AG20443 (cell line): ENCODE results near the gene ERICH3.
"Not testable (repeated sequence)": the region's sequence is repeated elsewhere in the genome, so short reads cannot be mapped to it uniquely, and the experiment has no call there.

ENCODE experiments used
- DNase-seq: peaks from one replicate; pipeline ENCODE4 v3.0.0; 2012; ENCODE audit warnings: low spot score, mixed read lengths

Gene ERICH3

DNA sequence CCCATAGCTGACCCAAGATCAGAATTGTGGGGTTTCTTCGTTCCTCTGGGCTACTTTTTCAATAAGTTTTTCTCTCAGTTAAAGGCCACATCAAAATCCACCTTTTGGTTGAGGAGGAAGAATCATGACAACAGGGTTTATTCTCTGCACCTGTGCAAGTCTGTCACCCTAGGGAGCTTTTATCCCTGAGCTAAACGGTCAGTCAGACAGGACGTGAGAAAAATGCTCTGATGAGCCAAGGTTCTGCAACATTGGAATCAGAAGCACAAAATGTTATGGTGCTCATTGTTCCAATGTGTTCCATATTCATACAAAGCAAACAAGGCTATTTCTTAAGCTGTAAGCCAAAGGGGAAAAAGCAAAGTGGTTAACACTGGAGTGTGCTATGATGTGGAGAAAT, 7.4 kb upstream of the ERICH3 start:
- no peak for DNase-seq

DNA sequence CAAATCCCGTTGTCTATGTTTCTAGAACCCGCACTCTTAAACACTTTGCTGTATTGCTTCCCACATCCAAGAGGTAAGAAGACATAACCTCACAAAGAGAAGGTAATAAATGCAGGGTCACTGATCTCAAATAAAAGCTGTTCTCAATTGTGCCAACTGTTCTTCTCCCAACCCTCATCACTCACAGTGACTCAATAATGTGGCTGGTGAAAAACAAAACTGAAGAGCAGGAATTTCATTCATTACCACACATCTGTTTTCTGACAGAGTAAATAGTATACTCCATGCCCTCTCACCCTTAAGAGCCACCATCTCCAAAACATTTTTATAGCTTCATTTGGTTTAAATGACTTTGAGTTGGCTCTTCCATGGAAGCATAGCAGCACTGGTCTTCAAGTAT, 6.2 kb upstream of the ERICH3 start:
- DNase-seq = no peak

DNA sequence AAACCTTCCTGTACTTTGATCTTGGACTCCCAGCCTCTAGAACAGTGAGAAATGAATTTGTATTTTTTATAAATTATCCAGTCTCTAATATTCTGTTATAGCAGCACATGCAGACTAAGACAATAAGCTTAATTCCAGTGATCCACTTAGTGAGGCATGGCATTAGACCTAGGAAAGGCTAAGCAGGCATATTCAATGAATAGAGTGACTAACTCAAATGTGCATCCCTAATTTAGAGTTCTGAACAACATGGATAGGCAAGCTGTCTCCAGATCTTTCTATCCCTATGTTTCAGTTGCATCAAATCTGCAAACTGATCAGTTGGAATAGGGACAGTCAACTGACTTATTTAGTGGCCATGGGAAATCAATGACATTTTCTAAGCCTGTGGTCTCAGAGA, 4.3 kb upstream of the ERICH3 start:
- no peak for DNase-seq

DNA sequence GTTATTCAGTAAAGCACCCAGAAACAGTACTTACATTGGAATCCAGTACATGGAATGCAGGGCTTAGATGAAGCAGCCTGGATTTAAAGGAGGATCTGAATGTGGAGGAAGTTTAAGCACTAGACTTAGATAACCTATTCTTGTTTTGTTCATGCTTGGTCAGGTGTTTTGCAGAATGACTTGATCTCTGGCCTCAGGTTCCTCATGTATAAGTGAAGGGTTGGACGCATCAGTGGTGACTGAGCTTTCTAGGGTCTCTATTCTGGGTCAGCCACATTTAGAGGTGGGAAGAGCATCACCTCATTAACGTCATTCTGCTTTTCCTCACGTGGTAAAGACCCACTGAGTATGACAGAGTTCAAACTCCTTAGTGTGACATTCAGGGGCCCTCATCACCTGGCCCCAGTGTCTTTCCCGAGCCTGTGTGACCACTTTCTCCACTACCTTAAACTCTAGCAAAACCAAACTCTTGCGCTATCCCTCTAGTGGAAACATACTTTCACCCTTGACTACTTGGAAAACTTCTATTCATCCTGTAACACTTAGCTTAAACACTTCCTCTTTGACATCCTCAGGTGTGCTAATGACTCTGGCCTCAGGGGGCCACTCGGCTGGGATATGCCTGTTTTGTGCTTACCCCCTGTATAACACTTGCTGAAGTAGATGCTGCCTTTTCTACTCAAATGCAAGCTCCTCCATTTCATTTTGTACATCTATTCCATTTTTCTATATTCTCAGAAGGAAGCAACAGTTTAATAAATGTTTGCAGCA, 871 bp upstream of the ERICH3 start:
- DNase-seq = no peak

DNA sequence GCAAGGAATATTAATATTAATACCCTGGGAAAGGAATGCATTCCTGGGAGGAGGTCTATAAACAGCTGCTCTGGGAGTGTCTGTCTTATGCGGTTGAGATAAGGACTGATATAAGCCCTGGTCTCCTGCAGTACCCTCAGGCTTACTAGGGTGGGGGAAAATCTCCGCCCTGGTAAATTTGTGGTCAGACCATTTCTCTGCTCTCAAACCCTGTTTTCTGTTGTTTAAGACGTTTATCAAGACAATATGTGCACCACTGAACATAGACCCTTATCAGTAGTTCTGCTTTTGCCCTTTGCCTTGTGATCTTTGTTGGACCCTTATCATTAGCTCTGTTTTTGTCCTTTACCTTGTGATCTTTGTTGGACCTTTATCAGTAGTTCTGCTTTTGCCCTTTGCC, 2.7 kb downstream of the ERICH3 start:
- not testable (repeated sequence) for DNase-seq

DNA sequence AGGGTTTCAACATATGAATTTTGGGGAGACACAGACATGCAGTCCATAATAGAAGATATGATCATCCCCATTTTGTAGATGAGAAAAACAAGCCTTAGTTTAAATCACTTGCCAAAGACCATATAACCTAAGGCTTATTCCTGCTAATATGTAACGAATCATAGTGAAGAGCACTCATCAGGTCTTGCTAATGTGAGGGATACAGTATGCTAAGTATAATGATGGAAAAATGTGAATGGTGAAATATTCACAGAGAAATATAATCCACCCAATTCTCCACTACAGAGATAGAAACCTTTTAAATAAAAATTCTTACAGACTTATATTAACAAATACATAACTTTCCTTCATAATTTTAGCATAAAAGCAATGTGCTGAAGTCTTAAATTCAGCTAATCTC, 18.9 kb downstream of the ERICH3 start:
- DNase-seq = no peak

DNA sequence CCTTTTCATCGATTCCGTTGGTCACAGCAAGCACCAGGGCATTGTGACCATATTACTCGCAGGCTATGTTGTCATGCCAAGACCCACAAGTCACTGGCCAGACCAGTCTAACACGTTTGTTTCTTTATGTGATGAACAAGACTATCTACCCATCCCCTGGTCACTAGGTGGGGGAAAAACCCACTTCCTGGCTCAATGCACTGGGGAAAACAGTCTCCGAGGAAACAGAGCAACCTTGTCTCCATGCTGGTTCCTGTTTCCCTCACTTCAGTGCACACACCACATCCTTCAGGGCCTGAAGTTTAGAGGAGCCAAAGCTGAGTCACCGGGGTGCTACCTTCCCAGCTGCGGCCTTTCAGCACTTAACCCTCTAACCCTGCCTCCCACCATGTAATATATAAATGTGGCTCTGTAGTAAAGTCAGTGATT, 20.9 kb downstream of the ERICH3 start:
- no peak for DNase-seq

DNA sequence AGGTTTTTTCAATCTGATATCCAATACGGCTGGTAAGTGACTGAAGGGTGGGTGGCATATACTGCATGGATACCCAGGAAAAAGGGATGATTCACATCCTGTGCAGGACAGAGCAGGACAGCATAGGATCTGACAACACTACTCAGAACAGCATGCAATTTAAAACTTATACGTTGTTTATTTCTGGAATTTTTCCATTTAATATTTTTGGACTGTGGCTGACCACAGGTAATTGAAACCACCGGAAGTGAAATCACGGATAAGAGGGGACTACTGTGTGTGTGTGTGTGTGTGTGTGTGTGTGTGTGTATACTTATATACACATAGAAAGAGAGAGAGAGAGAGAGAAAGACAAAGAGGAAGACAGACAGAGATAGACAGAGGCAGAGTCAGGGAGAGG, 23.0 kb downstream of the ERICH3 start:
- DNase-seq = no peak

DNA sequence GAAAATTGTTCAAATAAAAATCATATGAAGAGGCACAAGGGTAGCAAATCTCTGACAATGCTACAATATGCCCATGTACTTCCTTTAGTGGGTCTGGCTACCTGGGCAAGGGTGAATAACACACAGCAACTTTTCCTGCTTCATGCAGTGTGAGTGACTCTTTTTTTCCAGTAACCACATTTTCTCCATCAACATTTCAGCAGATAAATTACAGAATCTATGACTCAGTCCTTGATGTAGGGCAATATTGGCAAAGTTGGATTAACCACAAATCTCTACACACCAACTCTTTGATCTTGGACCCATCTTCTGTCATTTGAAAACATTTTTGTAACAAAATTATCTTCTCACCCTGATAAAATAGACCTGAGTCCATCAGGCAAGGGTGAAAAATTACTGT, 31.7 kb downstream of the ERICH3 start:
- no peak for DNase-seq

DNA sequence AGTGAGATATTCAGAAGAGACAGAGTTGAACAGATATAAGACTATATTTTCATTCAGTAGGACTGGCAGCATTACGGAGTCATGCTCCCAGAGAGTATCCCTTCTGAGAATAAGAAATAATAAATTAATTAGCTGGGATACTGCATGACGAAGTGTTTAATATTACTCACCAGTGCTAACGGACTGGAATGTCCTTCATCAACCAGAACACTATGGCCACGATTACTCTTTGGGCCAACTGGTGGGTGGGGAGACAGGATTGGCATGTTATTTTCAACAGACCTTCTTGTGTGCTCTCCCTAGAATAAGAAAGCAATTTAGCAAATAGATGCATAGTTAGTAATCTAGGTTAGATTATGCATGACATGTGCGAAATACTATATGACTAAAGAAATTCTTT, 32.4 kb downstream of the ERICH3 start:
- DNase-seq = no peak

DNA sequence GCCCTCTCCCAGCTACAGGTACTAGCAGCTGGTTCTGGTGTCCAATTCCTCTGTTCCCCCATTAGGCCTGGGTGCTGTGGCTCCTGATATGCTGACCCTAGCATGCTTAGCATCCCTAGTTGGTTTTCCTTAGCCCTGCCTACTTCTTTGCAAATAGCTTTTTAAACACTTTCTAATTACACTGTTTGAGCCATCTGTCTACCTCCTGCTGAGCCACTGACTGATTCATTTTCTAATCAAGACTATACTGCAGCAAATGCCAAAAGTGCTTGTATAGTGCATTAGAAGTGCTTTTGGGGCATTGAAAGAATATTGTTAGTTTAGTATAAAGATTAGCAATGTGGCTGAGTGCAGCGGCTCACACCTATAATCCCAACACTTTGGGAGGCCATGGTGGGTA, 36.3 kb downstream of the ERICH3 start:
- no peak for DNase-seq

DNA sequence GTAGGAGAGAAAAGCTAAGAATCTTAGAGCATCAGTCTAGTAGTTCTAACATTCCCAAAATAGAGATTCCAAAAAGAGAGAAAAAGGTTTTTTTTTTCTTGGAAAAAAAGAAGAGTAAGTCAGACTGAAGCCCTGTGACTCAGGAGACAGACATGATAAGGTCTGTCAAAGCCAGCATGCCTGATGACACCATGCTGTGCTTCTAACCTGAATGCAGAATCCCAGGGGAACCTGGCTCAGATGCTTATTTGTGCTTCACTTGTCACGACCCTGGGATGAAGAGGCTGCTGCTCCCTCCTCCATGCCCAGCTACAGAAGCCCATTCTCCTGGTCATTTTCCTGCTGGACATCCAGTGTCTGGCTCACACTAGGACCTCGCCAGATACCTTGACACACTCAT, 44.3 kb downstream of the ERICH3 start:
- DNase-seq = no peak

DNA sequence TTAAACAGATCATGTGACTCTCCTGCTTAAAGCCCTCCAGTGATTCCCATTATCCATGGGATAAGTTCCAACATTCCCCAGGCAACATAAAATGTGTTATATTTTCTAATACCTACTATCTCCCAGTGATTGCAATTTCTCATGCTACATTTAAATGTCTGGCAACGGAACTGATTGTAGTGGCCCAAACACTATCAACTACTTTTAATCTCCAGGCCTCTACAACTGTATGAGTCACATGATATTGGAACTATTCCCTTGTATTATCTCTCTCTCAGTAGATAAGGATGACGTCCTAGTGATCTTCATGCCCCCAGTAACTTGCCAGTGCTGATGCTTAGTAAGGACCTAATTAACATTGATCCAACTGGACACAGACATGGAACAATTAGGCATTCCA, 49.9 kb downstream of the ERICH3 start:
- no peak for DNase-seq

DNA sequence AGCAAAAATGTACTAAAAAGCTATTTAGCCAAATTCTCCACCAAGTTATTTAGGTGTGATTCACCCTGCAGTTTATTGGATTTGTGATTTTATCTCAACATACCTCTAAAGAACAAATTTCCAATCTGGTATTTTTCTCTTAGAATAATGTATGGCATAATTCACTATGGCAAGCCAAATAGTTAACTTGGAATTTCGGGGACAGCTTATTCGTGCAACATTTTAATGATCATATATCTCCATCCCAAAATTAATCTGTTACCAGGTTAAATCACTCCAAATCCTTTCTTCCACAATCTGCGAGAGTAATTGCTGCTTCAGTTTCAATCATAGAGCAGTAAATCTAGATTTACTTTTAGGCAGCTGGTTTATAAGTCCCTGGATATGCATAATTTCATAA, 53.4 kb downstream of the ERICH3 start:
- DNase-seq = no peak

DNA sequence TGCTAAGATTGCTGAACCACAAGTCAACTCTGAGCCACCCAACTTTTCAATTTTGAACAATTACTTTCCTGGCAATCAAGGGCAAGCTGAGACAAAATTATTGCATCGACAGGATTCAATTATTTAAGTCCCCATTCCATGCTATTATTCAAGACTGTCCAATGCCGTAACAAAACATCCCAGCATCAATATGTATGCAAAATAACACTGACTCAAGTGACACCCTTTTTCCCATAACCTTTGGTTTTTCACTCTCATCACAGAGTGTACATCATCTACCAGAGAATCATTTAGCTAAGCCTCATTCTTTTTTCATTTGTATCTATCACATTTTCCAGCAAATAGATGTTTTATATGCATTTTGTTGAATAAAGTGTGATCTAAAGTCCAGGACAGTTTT, 54.6 kb downstream of the ERICH3 start:
- no peak for DNase-seq

DNA sequence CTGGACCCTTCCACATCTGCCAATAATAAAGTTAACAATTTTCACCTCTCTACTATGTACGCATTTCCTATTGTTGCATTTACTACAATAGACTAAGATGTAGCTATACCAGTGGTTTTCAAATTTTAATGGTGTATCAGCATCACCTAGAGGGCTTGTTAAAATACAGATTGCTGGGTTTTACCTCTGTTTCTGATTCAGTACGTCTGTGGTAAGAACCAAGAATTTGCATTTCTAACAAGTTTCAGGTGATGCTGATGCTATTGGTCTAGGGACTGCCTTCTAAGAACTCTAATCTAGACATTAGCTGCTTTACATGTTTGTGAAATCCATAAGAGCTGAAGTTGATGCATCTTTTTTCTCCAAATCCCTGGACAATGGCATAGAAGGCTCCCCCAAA, 59.7 kb downstream of the ERICH3 start:
- no peak for DNase-seq

DNA sequence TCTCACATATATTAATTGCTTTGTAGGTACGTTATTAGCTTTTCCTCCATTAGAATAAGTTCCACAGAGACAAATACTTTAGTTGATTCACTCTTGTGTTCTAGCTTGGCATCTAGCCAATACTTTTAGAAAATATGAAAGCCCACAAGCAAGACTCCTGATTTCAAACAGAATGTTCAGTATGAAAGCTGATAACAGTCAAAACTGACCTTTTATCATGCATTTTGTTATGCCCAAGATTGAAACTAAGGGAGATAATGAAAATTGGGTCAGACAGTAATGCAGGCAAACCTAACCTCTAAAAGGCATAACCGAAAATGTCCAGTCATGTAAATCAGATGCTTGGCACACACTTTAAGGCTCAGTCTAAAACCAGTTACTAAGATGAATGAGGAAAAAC, 61.7 kb downstream of the ERICH3 start:
- no peak for DNase-seq

DNA sequence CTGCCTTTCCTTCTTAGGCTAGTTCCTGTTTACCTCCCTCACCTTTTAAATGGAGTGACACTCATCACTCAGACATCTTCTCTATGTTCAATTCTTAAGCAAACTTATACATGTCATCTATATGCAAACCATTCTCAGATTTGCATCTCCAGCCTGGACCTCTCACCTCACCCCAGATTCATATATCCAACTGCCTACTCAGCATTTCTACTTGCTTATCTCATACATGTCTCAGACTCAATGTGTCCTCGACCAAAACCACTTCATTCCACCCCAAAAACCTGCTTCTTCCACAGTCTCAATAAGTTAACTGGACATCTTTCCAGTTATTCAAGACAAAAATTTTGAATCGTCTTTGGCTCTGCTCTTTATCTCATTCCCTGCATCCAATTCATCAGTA, 62.6 kb downstream of the ERICH3 start:
- no peak for DNase-seq

DNA sequence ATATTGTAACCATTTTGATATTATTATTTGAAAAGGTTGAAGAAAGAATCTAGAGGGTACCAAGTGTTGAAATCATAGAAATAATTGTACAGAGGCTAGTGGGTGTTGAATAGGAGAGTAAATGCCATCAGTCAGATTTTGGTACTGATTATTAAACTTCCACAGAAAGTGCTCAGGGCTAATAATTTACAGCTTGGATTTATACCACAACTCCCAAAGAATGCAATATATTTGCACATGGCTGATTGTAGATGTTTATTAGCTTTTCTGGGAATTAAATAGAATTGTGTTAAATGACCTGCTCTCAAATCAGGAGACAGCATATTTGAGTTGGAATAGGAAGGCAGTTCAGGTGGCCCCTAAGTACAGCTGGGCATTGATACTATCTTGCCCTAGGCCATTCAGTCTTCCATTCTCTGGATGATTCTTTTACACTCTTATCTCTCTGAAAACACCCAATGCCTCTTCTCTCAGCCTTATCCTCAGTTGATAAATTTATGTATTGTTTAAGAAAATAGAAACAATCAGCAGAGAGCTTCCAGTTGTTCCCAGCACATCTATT, 63.7 kb downstream of the ERICH3 start:
- DNase-seq = no peak

DNA sequence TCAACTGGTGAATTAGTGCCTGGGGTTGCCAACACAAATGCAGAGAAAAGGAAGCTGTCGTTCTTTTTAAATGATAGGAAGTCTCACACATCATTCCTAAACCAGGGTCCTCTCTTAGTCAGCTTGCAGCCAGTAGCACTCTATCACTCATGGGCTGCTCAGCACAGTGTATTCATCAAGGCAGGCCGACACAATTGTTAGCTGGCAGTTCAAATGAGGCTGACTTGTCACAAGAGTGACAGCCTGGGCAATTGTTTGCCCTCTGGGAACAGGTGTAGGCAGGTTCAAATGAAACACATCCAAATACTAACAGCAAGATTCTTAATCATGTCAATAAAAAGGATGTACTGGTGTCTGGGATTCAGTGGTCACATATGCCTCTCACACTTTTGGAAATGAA, 76.9 kb downstream of the ERICH3 start:
- DNase-seq = no peak

DNA sequence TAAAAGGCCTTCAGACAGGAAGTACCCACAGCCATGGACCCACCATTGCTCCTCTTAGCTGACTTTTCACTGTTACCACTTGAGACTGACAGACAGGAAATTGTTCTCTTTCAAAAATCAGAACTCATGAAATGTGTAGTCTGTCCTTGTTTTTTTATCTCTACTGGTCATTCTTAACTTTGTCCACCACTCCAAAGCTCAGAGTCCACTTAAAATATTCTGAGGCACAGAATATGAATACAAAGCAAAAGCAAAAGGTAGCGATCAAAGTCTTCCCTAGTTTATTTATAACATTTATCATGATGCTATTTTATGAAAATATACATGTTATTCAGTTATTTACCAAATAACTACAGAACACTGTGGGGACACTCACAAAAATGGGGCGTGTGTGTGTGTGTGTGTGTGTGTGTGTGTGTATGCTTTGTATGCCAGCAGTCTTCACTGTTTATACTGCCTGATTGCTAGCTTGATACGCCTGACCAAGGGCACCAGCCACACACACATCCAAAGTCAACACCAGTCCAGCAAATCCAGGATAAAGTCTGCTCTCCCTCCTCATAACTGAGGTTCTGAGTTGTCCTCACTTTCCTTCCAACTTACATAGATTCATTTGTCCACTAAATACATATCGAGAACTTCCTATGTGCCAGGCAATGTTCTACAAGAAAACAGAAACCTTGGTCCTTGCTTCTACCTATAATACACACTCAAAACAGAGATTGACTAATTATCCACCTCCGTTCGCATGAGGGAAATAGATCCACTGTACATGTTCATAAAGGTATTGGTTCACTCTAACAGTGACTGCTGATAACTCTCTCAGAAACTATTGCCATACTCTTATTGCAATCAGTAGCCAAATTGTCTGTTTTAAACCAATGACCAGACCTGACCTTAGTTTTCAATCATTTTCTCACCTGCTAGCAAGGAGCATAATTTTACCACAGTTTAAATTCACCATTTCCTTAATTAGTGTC, 79.4 kb downstream of the ERICH3 start:
- no peak for DNase-seq

DNA sequence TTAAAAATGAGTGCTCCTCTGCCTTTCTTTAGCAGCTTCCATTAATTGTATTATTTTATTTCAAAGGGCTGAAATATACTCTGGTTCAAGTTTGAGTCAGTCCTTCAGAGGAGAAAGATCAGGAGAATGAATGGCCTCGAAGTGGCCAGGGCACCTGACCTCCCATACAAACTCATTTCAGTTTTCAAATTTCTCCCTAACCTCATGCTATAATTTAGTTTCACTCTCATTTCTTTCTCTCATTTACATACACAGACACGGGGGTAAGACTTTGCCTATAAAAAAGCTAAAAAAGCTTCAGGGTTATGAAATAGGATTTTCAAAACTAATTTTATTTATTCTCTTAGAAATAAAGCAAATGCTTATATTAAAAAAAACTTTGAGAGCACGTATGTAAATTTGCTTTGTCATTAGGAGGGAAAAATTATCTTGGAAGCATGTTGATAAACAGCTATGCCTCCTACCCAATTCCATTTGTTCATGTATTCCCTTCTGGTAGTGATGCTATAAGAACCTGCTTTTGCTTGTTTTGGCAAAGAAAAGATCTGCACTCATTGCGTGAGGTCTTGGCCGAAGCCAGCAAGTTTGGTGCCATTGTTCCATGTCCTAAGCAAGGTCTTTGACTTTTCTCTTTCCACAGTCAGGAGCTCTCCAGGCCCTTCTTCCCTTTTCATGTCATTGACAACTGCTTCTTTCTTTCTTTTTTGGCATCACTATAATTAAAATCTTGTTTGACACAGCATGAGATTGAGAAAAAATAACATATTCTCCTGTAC, 80.8 kb downstream of the ERICH3 start:
- DNase-seq = no peak
